Uterus (tissue), 2 donors: ENCODE measurements around the gene NKAIN2.

Experiments used
- POLR2A ChIP-seq, 2 donors: fragments of 450-650 bp; IDR thresholded peaks; one replicate each; pipeline ENCODE4 v1.6.1; 2016; ENCODE audit warnings: antibody characterized with exemption in 2 of 2, mild to moderate bottlenecking in 1 of 2, moderate library complexity in 1 of 2
- TF ChIP-seq, protein P1 (sequence below), 4 experiments: fragments of 200-600 bp in 2 of 4; fragments of 450-650 bp in 2 of 4; sonication (generic) in 2 of 4; IDR thresholded peaks; one replicate each; pipeline ENCODE4 v1.5.1; 2016 to 2019; ENCODE audit warnings: antibody characterized with exemption in 4 of 4, mild to moderate bottlenecking in 2 of 4, moderate library complexity in 1 of 4

DNA sequence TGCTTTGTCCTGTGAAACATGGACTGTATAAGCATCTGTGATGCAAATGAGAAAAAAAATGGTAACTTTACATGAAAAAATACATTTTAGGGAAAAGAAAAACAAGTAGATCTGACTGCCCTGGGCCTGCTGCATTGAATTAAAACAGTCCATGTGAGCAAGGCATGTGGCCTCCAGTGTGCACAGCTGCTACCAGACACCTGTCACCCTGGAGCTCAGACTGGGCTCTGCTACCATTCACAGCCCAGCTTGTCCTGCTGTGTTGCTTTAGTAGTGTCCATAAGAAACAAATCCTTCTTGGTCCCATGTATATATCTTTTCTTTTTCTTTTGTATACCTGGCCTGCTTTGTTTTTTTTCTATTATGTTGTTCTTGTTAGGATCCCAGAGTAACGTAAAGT lies 315.9 kb downstream of the NKAIN2 start:
- TF ChIP-seq POLR2A (IDR thresholded peaks at IDR 0.05): no peak
- TF ChIP-seq, protein P1, sequence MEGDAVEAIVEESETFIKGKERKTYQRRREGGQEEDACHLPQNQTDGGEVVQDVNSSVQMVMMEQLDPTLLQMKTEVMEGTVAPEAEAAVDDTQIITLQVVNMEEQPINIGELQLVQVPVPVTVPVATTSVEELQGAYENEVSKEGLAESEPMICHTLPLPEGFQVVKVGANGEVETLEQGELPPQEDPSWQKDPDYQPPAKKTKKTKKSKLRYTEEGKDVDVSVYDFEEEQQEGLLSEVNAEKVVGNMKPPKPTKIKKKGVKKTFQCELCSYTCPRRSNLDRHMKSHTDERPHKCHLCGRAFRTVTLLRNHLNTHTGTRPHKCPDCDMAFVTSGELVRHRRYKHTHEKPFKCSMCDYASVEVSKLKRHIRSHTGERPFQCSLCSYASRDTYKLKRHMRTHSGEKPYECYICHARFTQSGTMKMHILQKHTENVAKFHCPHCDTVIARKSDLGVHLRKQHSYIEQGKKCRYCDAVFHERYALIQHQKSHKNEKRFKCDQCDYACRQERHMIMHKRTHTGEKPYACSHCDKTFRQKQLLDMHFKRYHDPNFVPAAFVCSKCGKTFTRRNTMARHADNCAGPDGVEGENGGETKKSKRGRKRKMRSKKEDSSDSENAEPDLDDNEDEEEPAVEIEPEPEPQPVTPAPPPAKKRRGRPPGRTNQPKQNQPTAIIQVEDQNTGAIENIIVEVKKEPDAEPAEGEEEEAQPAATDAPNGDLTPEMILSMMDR (IDR thresholded peaks at IDR 0.05): no peak
